ENCODE data around the gene COX19. TPM values are rescaled to one million over a fixed set of nuclear protein-coding genes. Genes with fewer than 3 reads are reported as not detected.

COX19 gene
- total RNA-seq, 2 experiments from 2014 or later, result 14.1 to 15.6 TPM

DNA sequence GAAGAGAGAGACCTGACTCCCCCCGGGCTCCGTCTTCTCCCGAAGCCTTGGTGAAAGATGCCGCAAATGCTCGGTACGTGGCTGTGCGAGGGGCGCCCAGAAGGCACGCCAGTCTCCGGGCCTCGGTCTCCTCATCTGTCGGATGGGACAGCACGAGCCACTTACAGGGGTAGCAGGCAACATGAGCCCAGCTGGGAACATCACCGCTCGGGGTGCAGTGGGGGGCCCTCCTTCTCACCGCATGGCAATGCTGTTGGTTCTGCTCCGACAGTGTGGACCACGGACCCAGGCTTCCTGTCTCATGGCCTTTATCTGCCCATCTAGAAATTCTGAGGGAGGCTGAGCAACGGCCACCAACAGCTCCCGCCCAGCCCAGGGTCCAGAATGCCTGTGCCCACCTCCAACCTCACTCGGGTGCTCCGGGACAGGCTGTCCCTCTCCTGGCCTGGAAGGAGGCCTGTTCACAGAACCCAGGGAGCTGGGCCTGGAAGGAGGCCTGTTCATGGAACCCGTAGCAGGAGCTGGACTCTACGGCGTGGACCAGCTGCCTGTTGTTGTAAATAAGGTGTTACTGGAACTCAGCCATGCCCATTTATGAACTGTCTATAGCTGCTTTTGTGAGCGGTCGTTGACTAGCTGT, 36.7 kb downstream of the COX19 start:
- intact Hi-C loops (cut with micrococcal nuclease), result no loop called here
- ChIA-PET CTCF (no interaction called here), POLR2A (interaction anchor here (0.8 to 1.2 kb wide), 2 partner anchors 16 to 35 kb away, joined by 3 read pairs; no protein-coding TSS in a partner anchor)
- H3K4me3 Mint-ChIP-seq, result no peak overlapping the region
- H3K9me3 Mint-ChIP-seq, result peaks cover 14% of the 10 kb centered on the region
- peaks cover 2% of the 10 kb centered on the region for H3K27me3 Mint-ChIP-seq
- H3K27ac Mint-ChIP-seq, result no peak overlapping the region
- H3K4me1 Mint-ChIP-seq (ENCODE audit: low read depth), result peaks cover 39% of the 10 kb centered on the region
- no peak for DNase-seq
- H3K36me3 Mint-ChIP-seq, result peaks cover 7% of the 10 kb centered on the region

DNA sequence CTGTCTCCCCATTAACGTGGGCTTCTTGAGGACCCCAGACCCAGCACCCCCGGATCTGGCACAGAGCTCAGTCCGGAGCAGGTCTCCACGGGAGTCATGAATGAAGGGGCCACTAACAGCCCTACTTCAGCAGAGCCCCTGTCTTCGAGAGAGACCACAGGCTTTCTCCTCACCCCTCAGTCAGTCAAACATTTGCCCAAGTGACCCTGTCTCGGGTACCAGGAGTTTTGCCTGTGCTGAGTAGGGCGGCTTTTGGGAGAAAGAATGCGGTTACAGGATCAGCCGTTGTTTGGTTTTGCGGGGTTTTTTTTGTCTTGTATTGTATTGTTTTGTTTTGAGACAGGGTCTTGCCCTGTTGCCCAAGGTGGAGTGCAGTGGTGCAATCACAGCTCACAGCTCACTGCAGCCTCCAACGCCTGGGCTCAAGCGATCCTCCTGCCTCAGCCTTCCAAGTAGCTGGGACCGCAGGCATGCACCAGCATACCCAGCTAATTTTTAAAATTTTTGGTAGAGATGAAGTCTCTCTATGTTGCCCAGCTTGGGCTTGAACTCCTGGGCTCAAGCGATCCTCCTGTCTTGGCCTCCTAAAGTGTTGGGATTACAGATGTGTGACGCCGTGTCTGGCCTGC, 37.4 kb downstream of the COX19 start:
- peaks cover 2% of the 10 kb centered on the region for H3K27me3 Mint-ChIP-seq
- H3K4me3 Mint-ChIP-seq, result no peak overlapping the region
- ChIA-PET CTCF (no interaction called here), POLR2A (interaction anchor here (1.2 kb wide), 1 partner anchor 15 kb away, joined by 3 read pairs; no protein-coding TSS in a partner anchor)
- intact Hi-C loops (cut with micrococcal nuclease), result no loop called here
- peaks cover 14% of the 10 kb centered on the region for H3K9me3 Mint-ChIP-seq
- no peak overlapping the region for H3K27ac Mint-ChIP-seq
- DNase-seq, result no peak
- H3K4me1 Mint-ChIP-seq (ENCODE audit: low read depth), result peaks cover 39% of the 10 kb centered on the region
- H3K36me3 Mint-ChIP-seq, result peaks cover 7% of the 10 kb centered on the region

DNA sequence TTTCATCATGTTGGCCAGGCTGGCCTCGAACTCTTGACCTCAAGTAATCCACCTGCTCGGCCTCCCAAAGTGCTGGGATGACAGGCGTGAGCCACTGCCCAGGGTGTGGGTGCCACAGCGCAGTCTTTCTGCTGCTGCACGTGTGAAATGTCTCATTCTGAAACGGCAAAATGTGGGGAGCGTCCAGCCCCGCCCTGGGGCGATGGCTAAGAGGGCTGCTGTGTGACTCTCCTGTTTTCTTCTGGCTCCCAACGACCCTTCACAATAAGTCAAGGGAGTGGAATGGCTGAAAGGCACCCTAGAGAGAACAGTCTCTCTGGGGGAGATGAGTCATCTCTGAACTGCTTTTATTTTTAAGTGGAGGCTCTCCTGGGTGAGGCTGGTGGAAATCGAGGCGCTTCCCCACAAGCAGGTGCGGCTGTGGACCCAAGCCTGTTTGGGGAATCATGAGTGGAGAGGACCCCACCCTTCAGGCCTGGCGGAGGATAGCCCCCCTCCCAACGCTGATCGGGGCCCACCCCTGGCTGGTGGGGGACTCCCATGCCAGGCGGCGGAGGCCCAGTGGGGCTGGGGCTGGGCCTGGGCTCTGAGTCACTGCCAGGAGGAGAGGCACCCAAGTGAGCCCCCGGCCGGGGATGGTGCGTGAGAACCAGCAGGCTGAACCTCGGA, 38.8 kb downstream of the COX19 start:
- DNase-seq, result peak; percentile 80
- CTCF ChIA-PET, result no interaction called here
- H3K4me3 Mint-ChIP-seq, result peak overlapping the region; percentile 29
- peaks cover 33% of the 10 kb centered on the region for H3K4me1 Mint-ChIP-seq (ENCODE audit: low read depth)
- H3K36me3 Mint-ChIP-seq, result peaks cover 7% of the 10 kb centered on the region
- peak overlapping the region; percentile 78 for H3K27ac Mint-ChIP-seq
- H3K27me3 Mint-ChIP-seq, result no peaks in the 10 kb centered on the region
- H3K9me3 Mint-ChIP-seq, result peaks cover 14% of the 10 kb centered on the region
- intact Hi-C loops (cut with micrococcal nuclease), result no loop called here
- POLR2A ChIA-PET, result no interaction called here

DNA sequence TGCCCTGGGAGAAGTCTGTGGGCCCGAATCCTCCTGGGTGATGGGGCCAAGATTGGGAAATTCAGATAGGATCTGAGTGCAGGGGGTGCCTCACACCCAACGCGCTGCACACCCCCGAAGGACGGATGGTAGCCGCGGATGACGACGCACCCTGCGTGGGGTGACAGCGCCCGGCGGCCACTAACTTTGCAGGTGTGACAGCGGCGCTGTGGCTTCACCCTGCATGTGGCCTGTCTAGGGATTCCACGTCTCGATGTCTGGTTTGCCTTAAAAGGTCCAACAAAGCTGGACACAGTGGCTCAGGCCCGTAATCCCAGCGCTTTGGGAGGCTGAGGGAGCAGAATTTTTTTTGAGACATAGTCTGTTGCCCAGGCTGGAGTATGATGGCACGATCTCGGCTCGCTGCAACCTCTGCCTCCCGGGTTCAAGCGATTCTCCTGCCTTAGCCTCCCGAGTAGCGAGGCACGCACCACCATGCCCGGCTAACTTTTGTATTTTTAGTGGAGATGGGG, 39.4 kb downstream of the COX19 start:
- Mint-ChIP-seq H3K27me3 (no peaks in the 10 kb centered on the region), H3K4me3 (no peak overlapping the region), H3K9me3 (peaks cover 12% of the 10 kb centered on the region), H3K27ac (peak overlapping the region; percentile 78), H3K36me3 (peaks cover 7% of the 10 kb centered on the region), H3K4me1 (ENCODE audit: low read depth) (peaks cover 28% of the 10 kb centered on the region)
- intact Hi-C loops (cut with micrococcal nuclease), result no loop called here
- ChIA-PET CTCF (no interaction called here), POLR2A (no interaction called here)
- no peak for DNase-seq

DNA sequence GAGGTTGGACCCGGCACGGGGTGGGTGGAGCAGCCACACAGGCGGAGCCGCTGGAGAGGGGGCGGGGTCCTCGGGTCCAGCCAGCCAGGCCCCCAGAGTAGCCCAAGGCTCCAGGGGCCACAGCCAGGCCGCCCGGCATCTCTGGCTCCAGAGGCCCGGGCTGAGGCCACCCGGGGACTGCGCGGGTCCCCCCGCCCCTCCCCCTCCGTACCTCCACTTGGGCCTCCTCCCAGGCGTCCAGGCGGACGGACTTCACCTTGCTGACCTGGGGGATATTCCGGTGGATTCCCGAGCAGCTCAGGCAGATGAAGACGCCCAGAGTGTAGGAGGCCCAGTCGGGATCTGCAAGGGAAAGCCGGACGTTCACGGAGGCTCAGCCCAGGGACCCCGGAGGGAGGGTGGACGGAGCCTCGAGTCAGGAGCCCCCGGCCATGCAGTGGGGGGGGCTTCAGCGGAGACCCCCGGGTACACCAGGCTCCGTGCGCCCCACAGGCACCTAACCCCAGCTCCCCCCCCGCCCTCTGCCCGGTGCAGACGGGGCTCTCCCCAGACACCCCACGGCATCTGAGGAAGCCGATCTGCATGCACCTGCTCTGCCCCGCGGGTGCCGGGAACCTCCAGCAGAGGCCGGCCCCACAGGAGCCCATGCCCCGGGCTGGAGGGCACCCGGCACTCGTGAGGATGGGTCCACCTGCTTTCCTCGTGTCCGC, 40.0 kb downstream of the COX19 start:
- no peak overlapping the region for H3K4me3 Mint-ChIP-seq
- ChIA-PET CTCF (no interaction called here), POLR2A (no interaction called here)
- H3K27me3 Mint-ChIP-seq, result no peaks in the 10 kb centered on the region
- H3K4me1 Mint-ChIP-seq (ENCODE audit: low read depth), result peaks cover 22% of the 10 kb centered on the region
- no peak for DNase-seq
- intact Hi-C loops (cut with micrococcal nuclease), result no loop called here
- peaks cover 4% of the 10 kb centered on the region for H3K36me3 Mint-ChIP-seq
- H3K9me3 Mint-ChIP-seq, result peaks cover 6% of the 10 kb centered on the region
- H3K27ac Mint-ChIP-seq, result no peak overlapping the region

DNA sequence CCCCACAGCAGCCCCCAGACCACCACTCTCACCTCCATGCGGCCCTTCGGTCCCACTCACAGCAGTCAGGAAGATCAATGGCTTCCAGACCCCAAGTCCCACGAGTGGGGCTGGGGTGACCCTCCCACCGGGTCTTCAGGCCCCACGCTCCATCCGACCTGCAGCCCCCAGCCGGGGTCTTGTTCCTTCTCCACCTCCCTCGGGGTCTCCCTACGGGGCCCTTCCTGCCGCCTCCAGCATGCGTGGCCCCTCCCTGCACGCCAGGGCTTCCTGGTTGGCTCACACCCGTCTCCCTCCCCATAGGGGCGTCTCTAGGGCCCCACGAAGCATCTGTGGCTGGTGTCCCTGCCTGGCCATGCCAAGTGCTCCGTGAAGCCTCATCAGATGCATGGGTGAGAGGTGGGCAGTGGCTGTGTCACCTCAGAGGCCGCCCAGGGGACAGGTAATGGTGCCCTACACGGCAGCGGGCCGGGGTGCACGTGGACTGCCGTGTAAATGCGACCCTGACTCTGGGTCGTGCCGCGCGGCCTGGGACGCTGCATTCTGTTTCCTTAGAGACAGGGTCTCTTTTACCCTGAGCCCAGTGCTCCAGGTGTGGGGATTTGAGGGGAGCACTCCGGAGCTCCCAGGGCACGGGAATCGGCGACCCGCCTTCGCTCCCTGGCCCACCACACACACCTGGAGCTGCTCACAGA, 40.7 kb downstream of the COX19 start:
- DNase-seq, result no peak
- CTCF ChIA-PET, result no interaction called here
- Mint-ChIP-seq H3K36me3 (peaks cover 2% of the 10 kb centered on the region), H3K4me3 (no peak overlapping the region), H3K4me1 (ENCODE audit: low read depth) (peaks cover 21% of the 10 kb centered on the region), H3K27me3 (no peaks in the 10 kb centered on the region), H3K27ac (no peak overlapping the region), H3K9me3 (peaks cover 3% of the 10 kb centered on the region)
- intact Hi-C loops (cut with micrococcal nuclease), result no loop called here
- POLR2A ChIA-PET, result no interaction called here

DNA sequence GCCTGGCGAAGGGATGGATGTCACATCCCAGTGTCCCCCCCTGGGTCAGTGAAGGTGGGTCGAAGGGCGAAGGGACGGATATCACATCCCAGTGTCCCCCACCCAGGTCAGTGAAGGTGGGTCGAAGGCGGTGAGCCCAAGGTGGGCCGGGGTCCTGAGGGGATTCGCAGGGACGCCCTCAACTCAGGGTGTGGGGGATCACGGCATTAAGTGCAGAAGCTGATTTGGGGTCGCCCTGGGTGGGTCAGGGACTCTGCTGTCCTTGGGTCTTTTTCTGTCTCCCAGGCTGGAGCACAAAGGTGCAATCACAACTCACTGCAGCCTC, 42.7 kb downstream of the COX19 start:
- ChIA-PET POLR2A (no interaction called here), CTCF (no interaction called here)
- H3K36me3 Mint-ChIP-seq, result peaks cover 5% of the 10 kb centered on the region
- DNase-seq, result no peak
- H3K9me3 Mint-ChIP-seq, result peaks cover 3% of the 10 kb centered on the region
- intact Hi-C loops (cut with micrococcal nuclease), result no loop called here
- H3K27ac Mint-ChIP-seq, result no peak overlapping the region
- H3K27me3 Mint-ChIP-seq, result no peaks in the 10 kb centered on the region
- peaks cover 26% of the 10 kb centered on the region for H3K4me1 Mint-ChIP-seq (ENCODE audit: low read depth)
- H3K4me3 Mint-ChIP-seq, result no peak overlapping the region

DNA sequence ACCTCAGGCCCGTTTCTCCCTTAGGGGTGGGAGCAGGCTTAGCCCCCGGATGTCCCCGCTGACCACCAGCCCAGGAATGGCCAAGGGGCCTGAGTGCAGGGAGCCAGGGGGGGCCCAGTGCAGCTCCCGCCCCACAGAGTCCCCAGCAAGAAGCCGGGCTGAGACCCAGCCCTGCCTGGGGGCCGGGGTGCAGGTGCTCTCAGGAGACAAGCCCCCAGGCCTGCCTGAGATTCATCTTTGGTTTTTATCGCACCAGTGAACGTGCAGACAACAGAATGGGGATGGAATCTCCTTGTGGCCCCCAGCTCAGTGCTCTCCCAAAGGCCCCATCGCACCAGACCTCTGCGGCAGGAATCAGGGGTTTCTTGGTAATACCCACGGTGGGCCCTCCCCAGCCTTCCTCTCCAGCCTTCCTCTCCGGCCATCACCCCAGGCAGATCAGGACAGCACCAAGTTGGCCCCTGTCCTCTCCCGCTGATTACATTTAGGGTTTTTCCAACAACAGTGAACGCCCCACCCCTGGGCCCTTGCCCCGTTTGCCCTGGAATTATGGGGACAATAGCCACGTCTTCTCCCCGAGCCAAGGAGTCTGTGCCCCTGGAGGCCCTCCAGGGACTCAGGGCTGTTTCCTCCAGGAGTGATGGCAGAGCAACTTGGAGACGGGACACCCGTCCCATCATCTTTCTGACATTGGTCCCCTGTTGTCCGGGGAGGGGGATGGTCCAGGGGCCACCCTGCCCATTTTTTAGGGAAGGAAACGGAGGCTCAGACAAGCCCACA, 43.3 kb downstream of the COX19 start:
- ChIA-PET CTCF (no interaction called here), POLR2A (no interaction called here)
- no peak for DNase-seq
- H3K36me3 Mint-ChIP-seq, result peaks cover 5% of the 10 kb centered on the region
- H3K9me3 Mint-ChIP-seq, result peaks cover 3% of the 10 kb centered on the region
- H3K4me3 Mint-ChIP-seq, result no peak overlapping the region
- H3K27ac Mint-ChIP-seq, result no peak overlapping the region
- peaks cover 26% of the 10 kb centered on the region for H3K4me1 Mint-ChIP-seq (ENCODE audit: low read depth)
- intact Hi-C loops (cut with micrococcal nuclease), result loop anchor here (2.0 kb wide), 1 partner anchor 55 kb away; the partner anchor contains the start of gene GET4
- H3K27me3 Mint-ChIP-seq, result no peaks in the 10 kb centered on the region

DNA sequence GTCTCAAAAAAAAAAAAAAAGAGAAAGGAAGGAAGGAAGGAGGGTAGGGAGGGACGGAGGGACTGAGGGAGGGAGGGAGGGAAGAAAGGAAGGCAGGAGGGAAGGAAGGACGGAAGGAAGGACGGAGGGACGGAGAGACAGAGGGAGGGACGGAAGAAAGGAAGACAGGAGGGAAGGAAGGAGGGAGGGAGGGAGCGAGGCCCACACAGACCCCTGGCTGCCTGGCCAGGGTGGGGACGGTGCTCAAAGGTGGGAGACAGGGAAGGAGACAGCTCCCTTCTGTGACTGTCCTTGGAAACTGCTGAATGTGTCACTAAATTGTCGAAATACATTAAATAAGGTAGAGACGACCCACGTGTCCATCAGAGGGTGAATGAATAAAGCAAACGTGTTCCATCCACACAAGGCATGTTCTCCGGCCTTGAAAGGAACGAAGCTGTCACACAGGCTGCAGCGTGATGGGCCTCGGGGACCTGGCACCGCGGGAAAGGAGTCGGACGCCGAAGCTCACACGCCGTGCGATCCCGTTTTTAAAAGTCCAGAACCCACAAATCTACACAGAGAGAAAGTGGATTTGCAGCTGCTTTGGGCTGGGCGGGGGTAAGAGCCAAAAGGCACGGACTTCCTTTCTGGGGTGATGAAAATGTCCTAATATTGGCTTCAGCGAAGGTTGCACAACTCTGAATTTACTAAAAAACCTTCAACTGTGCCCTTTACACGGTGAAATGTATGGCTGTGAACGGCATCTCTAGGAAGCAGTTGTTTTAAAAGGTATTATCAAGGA, 44.2 kb downstream of the COX19 start:
- Mint-ChIP-seq H3K4me1 (ENCODE audit: low read depth) (peaks cover 20% of the 10 kb centered on the region), H3K36me3 (peaks cover 5% of the 10 kb centered on the region), H3K9me3 (peaks cover 3% of the 10 kb centered on the region), H3K27me3 (no peaks in the 10 kb centered on the region), H3K4me3 (no peak overlapping the region), H3K27ac (no peak overlapping the region)
- DNase-seq, result no peak
- CTCF ChIA-PET, result interaction anchor here (1.5 kb wide), 1 partner anchor 10 kb away, joined by 3 read pairs; no protein-coding TSS in a partner anchor
- intact Hi-C loops (cut with micrococcal nuclease), result loop anchor here (1.0 to 2.0 kb wide), 2 partner anchors 9 to 54 kb away; partner anchors contain the start of gene GET4
- POLR2A ChIA-PET, result no interaction called here

DNA sequence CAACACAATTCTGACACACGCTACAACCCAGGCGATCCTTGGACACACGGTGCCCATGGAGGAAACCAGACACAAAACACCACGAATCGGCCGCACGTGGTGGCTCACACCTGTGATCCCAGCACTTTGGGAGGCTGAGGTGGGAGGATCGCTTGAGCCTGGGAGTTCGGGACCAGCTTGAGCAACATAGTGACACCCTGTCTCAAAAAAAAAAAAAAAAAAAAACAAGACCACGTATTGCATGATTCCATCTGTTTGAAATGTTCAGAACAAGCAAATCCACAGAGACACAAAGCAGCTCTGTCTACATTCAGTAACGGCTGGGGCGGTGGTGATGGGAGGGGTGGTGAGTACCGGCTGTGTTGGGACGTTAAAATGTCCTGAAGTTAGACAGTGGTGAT, 46.0 kb downstream of the COX19 start:
- intact Hi-C loops (cut with micrococcal nuclease), result no loop called here
- peaks cover 23% of the 10 kb centered on the region for H3K4me1 Mint-ChIP-seq (ENCODE audit: low read depth)
- DNase-seq, result no peak
- no peaks in the 10 kb centered on the region for H3K27me3 Mint-ChIP-seq
- H3K36me3 Mint-ChIP-seq, result peaks cover 5% of the 10 kb centered on the region
- peak overlapping the region; percentile 83 for H3K27ac Mint-ChIP-seq
- no peak overlapping the region for H3K4me3 Mint-ChIP-seq
- peaks cover 3% of the 10 kb centered on the region for H3K9me3 Mint-ChIP-seq
- CTCF ChIA-PET, result interaction anchor here (0.6 kb wide), 1 partner anchor 1336 kb away, joined by 3 read pairs; no protein-coding TSS in a partner anchor
- POLR2A ChIA-PET, result no interaction called here

All from activated CD4-positive, alpha-beta memory T cell treated with anti-CD3 and anti-CD28 coated beads for 36 hours (primary cell).